Measurements from ENCODE around the gene METTL23.

The METTL23 gene

GRCh38 chr17:76726776-76727718 is at the start of gene METTL23:
Gene METTL23, plus strand, starts transcription at chr17:76726839. Its CDS starts 2,872 bp downstream, at chr17:76729711.
- DNase-seq, result peak; percentile 85

GRCh38 chr17:76677406-76677805 is 49.2 kb upstream of the METTL23 start:
- no peak for DNase-seq

- DNase-seq, result no peak
Observed at GRCh38 chr17:76678330-76678729, 48.3 kb upstream of the METTL23 start.

- DNase-seq, result no peak
Observed at GRCh38 chr17:76679239-76679638, 47.4 kb upstream of the METTL23 start.

GRCh38 chr17:76681222-76682137 is 45.2 kb upstream of the METTL23 start:
- DNase-seq, result peak; percentile 75

- DNase-seq, result no peak
Observed at GRCh38 chr17:76682296-76682695, 44.3 kb upstream of the METTL23 start.

GRCh38 chr17:76683011-76683755 is 43.5 kb upstream of the METTL23 start:
- no peak for DNase-seq

GRCh38 chr17:76683921-76684745 is 42.5 kb upstream of the METTL23 start:
- DNase-seq, result no peak

- no peak for DNase-seq
Observed at GRCh38 chr17:76684756-76685155, 41.9 kb upstream of the METTL23 start.

- DNase-seq, result no peak
Observed at GRCh38 chr17:76685366-76685765, 41.3 kb upstream of the METTL23 start.

- no peak for DNase-seq
Observed at GRCh38 chr17:76685846-76686245, 40.8 kb upstream of the METTL23 start.

GRCh38 chr17:76686538-76687297 is 39.9 kb upstream of the METTL23 start:
- no peak for DNase-seq

- DNase-seq, result no peak
Observed at GRCh38 chr17:76687298-76688164, 39.1 kb upstream of the METTL23 start.

GRCh38 chr17:76688165-76688622 is 38.4 kb upstream of the METTL23 start:
- no peak for DNase-seq

- no peak for DNase-seq
Observed at GRCh38 chr17:76689859-76690258, 36.8 kb upstream of the METTL23 start.

- no peak for DNase-seq
Observed at GRCh38 chr17:76690596-76691280, 35.9 kb upstream of the METTL23 start.

GRCh38 chr17:76691379-76692191 is 35.1 kb upstream of the METTL23 start:
- DNase-seq, result no peak

GRCh38 chr17:76695059-76695831 is 31.4 kb upstream of the METTL23 start:
- no peak for DNase-seq
